K562 (cell line): ENCODE data around the gene PI4KA. TPM values are rescaled to one million over a fixed set of nuclear protein-coding genes. Genes with fewer than 3 reads are reported as not detected.

ENCODE experiments used
- ARID2 ChIP-seq: fragments of 450-650 bp; IDR thresholded peaks from 2 replicates; pipeline ENCODE4 v1.6.1; 2017; ENCODE audit warnings: antibody characterized with exemption, mild to moderate bottlenecking
- ATF7 ChIP-seq: fragments of 450-650 bp; IDR thresholded peaks from 2 replicates; pipeline ENCODE4 v1.7.1; 2014; ENCODE audit warnings: mild to moderate bottlenecking, moderate library complexity
- BCLAF1 ChIP-seq, 2 experiments: fragments of 450-650 bp in 1 of 2; IDR thresholded peaks; 2 replicates each; pipeline ENCODE4 v1.6.1; 2011 to 2017; ENCODE audit warnings: low read depth in 2 of 2, antibody characterized with exemption in 1 of 2, borderline replicate concordance in 1 of 2, low read length in 1 of 2, mild to moderate bottlenecking in 1 of 2, mixed read lengths in 1 of 2; ENCODE audit not compliant: control insufficient read depth in 1 of 2
- BRF1 ChIP-seq: IDR thresholded peaks from 3 replicates; pipeline ENCODE4 v1.6.1; 2011; ENCODE audit warnings: borderline replicate concordance, mild to moderate bottlenecking; ENCODE audit not compliant: insufficient read length; ENCODE audit errors: extremely low read depth
- CCAR2 ChIP-seq: fragments of 200-400 bp; formaldehyde crosslinking; IDR thresholded peaks from 2 replicates; pipeline ENCODE4 v1.6.1; 2017; ENCODE audit warnings: mild to moderate bottlenecking, low read depth, low read length
- CREM ChIP-seq: IDR thresholded peaks from 2 replicates; pipeline ENCODE4 v1.6.1; 2014; ENCODE audit warnings: antibody characterized with exemption, low read depth
- DIDO1 ChIP-seq: fragments of 450-650 bp; IDR thresholded peaks from 2 replicates; pipeline ENCODE4 v1.6.1; 2016; ENCODE audit warnings: low read depth, missing biosample characterization, missing genetic modification characterization
- FUS ChIP-seq: fragments of 200-400 bp; formaldehyde crosslinking; optimal IDR thresholded peaks from 2 replicates; pipeline ENCODE3; 2017; ENCODE audit warnings: low read depth, low read length
- GTF2E2 ChIP-seq: fragments of 200-800 bp; sonication (Bioruptor generic); IDR thresholded peaks from 2 replicates; pipeline ENCODE4 v1.6.1; 2016; ENCODE audit warnings: missing genetic modification characterization, missing compliant biosample characterization
- HMBOX1 ChIP-seq: sonication (generic); IDR thresholded peaks from 2 replicates; pipeline ENCODE4 v1.6.1; 2016
- HNRNPLL ChIP-seq: fragments of 200-400 bp; formaldehyde crosslinking; IDR thresholded peaks from 2 replicates; pipeline ENCODE4 v1.6.1; 2017; ENCODE audit warnings: low read length, low read depth, mild to moderate bottlenecking; ENCODE audit not compliant: poor library complexity, severe bottlenecking
- MAX ChIP-seq: sonication (generic); formaldehyde crosslinking; IDR thresholded peaks from 2 replicates; pipeline ENCODE4 v1.9.0; 2022; ENCODE audit warnings: mild to moderate bottlenecking, missing genetic modification reagents
- MCM7 ChIP-seq, 2 experiments: fragments of 450-650 bp; IDR thresholded peaks; 2 replicates each; pipeline ENCODE4 v1.6.1; 2016 to 2018
- REST ChIP-seq, 2 experiments: fragments of 450-650 bp; formaldehyde crosslinking in 1 of 2; IDR thresholded peaks; 2 replicates each; pipeline versions ENCODE4 v1.4.0 to v1.6.1; 2014 to 2020; ENCODE audit warnings: mild to moderate bottlenecking in 2 of 2, borderline replicate concordance in 1 of 2, low read depth in 1 of 2
- ZNF354B ChIP-seq: fragments of 250-450 bp; sonication (Bioruptor Pico); IDR thresholded peaks from 2 replicates; pipeline ENCODE4 v1.4.0; 2020
- polyA plus RNA-seq, 8 experiments: library from polyadenylated mRNA; depleted of rRNA in 4 of 8; stranded (reverse) in 5 of 8; unstranded in 3 of 8; fragments of >200 nt; fragmentation: Nextera tagmentation in 2 of 8; fragmentation: Illumina TruSeq in 1 of 8; extraction: Ambion mirVana in 2 of 8; extraction: Trizol in 1 of 8; gene quantifications; 2 replicates each; pipeline versions ENCODE4 v1.2.1 to v1.2.3, GENCODE V29; 2011 to 2014; ENCODE audit warnings: inconsistent platforms in 1 of 8, missing spikeins in 1 of 8
- total RNA-seq, 7 experiments: library from RNA; depleted of rRNA in 6 of 7; stranded (reverse); fragments of >200 nt in 6 of 7; fragmentation: Illumina TruSeq in 2 of 7; extraction: Trizol in 2 of 7; gene quantifications; 2 replicates each; pipeline versions ENCODE4 v1.2.1 to v1.2.3, GENCODE V29; 2011 to 2021; ENCODE audit warnings: low replicate concordance in 1 of 7

The PI4KA gene
- total and polyA plus RNA-seq, 9 of the 15 experiments (the other 6 are each of a cell fraction or from before 2014, with no cell fraction given) = 7.3 to 187 (median 84.7) TPM

GRCh38 chr22:20857247-20857643 lies 1.4 kb downstream of the PI4KA start (continued):
- TF ChIP-seq HMBOX1 = no peak
- TF ChIP-seq CCAR2 = no peak
- no peak for TF ChIP-seq FUS
- no peak for TF ChIP-seq BCLAF1 (IDR thresholded peaks at IDR 0.05; ENCODE audit: borderline replicate concordance in 1 of 2, control insufficient read depth in 1 of 2, low read depth in 2 of 2, low read length in 1 of 2)
- no peak for TF ChIP-seq REST (IDR thresholded peaks at IDR 0.05; ENCODE audit: borderline replicate concordance)
- no peak for TF ChIP-seq REST (CRISPR knock-in tag; IDR thresholded peaks at IDR 0.05; ENCODE audit: low read depth)
- TF ChIP-seq GTF2E2 (tag) = no peak
- TF ChIP-seq ZNF354B = no peak
- no peak for TF ChIP-seq MCM7 (IDR thresholded peaks at IDR 0.05)
- no peak for TF ChIP-seq CREM
- no peak for TF ChIP-seq ATF7
- no peak for TF ChIP-seq BRF1
- no peak for TF ChIP-seq HNRNPLL
- no peak for TF ChIP-seq ARID2
- no peak for TF ChIP-seq DIDO1 (tag)
- no peak for TF ChIP-seq MAX
